Neural progenitor cell (in vitro differentiated cells): ENCODE measurements around the gene ITPK1.

Source experiments
- CTCF ChIP-seq: fragments of 200-600 bp; sonication (generic); IDR thresholded peaks from 2 replicates; pipeline ENCODE4 v1.5.1; 2017; ENCODE audit warnings: antibody characterized with exemption, mild to moderate bottlenecking
- EZH2 ChIP-seq: fragments of 200-600 bp; sonication (generic); IDR thresholded peaks from 2 replicates; pipeline ENCODE4 v1.6.1; 2017; ENCODE audit warnings: antibody characterized with exemption, mild to moderate bottlenecking, moderate library complexity
- EZH2phosphoT487 ChIP-seq: fragments of 200-600 bp; sonication (generic); IDR thresholded peaks from 2 replicates; pipeline ENCODE4 v1.6.1; 2017; ENCODE audit warnings: antibody characterized with exemption

GRCh38 chr14:93103392-93104080 is 12.2 kb downstream of the ITPK1 start:
- TF ChIP-seq CTCF: no peak
- no peak for TF ChIP-seq EZH2
- TF ChIP-seq EZH2phosphoT487: no peak
